Esophagus squamous epithelium (tissue), 5 donors: Measurements from ENCODE around the gene CNR2. TPM values are rescaled to one million over a fixed set of nuclear protein-coding genes. Genes with fewer than 3 reads are reported as not detected.
A peak's percentile ranks its signal among the peaks of the same experiment; 100 is the strongest.
"Not testable (repeated sequence)": the region's sequence is repeated elsewhere in the genome, so short reads cannot be mapped to it uniquely, and the experiment has no call there.

ENCODE experiments used
- DNase-seq: peaks from one replicate; lab custom pipeline; 2025; lab: John Stamatoyannopoulos, UW
- H3K27ac ChIP-seq, 4 donors: fragments of 200-600 bp; sonication (generic); one replicate each; pipeline ENCODE4 v1.5.1; 2016 to 2019; ENCODE audit warnings: mild to moderate bottlenecking in 1 of 4
- H3K27me3 ChIP-seq, 4 donors: fragments of 200-600 bp; sonication (generic); 1 replicate in 3 of 4; 2 replicates in 1 of 4; pipeline versions ENCODE4 v1.5.1 to v1.6.0; 2017 to 2021; ENCODE audit warnings: antibody characterized with exemption in 1 of 4
- H3K36me3 ChIP-seq, 3 donors: fragments of 200-600 bp; sonication (generic); one replicate each; pipeline ENCODE4 v1.5.1; 2016 to 2019
- H3K4me1 ChIP-seq, 3 donors: fragments of 200-600 bp; sonication (generic); one replicate each; pipeline ENCODE4 v1.5.1; 2017 to 2019
- H3K4me3 ChIP-seq, 4 donors: fragments of 200-600 bp; sonication (generic); 1 replicate in 3 of 4; 2 replicates in 1 of 4; pipeline ENCODE4 v1.5.1; 2016 to 2019; ENCODE audit warnings: mild to moderate bottlenecking in 2 of 4, moderate library complexity in 1 of 4
- H3K9me3 ChIP-seq, 3 donors: fragments of 200-600 bp; sonication (generic); one replicate each; pipeline ENCODE4 v1.5.1; 2016 to 2019
- POLR2A ChIP-seq, 4 donors: fragments of 450-650 bp; IDR thresholded peaks; one replicate each; pipeline ENCODE4 v1.6.1; 2017; ENCODE audit warnings: antibody characterized with exemption in 4 of 4, mild to moderate bottlenecking in 4 of 4, moderate library complexity in 3 of 4
- WGBS, 2 donors: methylation state at CpG; one replicate each; pipeline ENCODE4 v1.1.5; 2018; 5-methylcytosine and 5-hydroxymethylcytosine counted together
- intact Hi-C: fragments of 100-400 bp; cut with DNase I; formaldehyde crosslinking; loops from one replicate; pipeline ENCODE4 v1.15.0; 2022
- total RNA-seq, 4 donors: library from RNA; depleted of rRNA; stranded (reverse); fragments of >200 nt; gene quantifications; one replicate each; pipeline ENCODE4 v1.1.0, GENCODE V29; 2016
- TF ChIP-seq, protein P1 (sequence below), 6 experiments: fragments of 450-650 bp in 4 of 6; fragments of 200-600 bp in 2 of 6; sonication (generic) in 2 of 6; IDR thresholded peaks; one replicate each; pipeline ENCODE4 v1.5.1; 2016 to 2019; ENCODE audit warnings: antibody characterized with exemption in 6 of 6, mild to moderate bottlenecking in 4 of 6, moderate library complexity in 4 of 6
- donor health status: DM: yes; HTN: yes; CAD: no.

The CNR2 gene
- total RNA-seq, 4 donors from 2014 or later, result under 0.01 TPM; not detected in 3

DNA sequence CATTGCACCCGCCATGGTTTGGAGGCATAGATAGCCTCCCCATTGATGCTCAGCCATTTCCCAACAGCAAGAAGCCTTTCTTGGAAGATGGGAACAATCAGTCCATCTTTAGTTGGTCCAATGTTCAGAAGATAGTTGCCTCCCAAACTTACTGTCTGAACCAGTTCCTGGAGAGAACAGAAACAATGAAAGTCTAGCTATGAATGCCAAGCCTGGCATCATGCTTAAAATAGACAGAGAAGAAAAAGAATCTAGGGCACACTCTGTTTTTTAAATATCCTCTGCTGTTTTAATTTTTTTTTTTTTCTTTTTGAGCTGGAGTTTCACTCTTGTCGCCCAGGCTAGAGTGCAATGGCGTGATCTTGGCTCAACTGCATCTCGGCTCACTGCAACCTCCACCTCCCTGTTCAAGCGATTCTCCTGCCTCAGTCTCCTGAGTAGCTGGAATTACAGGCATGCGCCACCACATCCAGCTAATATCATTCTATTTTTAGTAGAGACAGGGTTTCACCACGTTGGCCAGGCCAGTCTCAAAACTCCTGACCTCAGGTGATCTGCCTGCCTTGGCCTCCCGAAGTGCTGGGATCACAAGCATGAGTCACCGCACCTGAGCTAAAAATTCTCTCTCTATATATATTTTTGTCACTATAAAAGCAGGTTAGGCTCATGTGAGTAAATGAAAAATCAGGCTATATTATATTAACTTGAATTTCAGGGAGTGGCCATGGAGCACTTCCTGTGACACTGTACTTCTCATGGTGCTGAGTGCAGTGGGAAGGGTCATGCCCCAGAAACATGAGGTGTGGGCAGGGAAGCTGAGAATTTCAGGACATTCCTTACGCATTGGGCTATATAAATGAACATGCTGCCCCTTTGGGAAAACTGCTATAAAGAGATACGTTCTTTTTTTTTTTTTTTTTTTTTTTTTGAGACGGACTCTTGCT, 64.2 kb downstream of the CNR2 start:
- Histone ChIP-seq H3K27me3 (no peaks in the 10 kb centered on the region), H3K36me3 (peaks cover 5 to 72% (median 14%) of the 10 kb centered on the region in 3 donors), H3K27ac (no peak overlapping the region), H3K9me3 (no peaks in the 10 kb centered on the region), H3K4me3 (no peak overlapping the region), H3K4me1 (no peaks in the 10 kb centered on the region)
- WGBS, 2 donors, result 86 to 93% methylated on average over 12 of the region's 12 CpGs
- DNase-seq, result no peak
- TF ChIP-seq, protein P1, sequence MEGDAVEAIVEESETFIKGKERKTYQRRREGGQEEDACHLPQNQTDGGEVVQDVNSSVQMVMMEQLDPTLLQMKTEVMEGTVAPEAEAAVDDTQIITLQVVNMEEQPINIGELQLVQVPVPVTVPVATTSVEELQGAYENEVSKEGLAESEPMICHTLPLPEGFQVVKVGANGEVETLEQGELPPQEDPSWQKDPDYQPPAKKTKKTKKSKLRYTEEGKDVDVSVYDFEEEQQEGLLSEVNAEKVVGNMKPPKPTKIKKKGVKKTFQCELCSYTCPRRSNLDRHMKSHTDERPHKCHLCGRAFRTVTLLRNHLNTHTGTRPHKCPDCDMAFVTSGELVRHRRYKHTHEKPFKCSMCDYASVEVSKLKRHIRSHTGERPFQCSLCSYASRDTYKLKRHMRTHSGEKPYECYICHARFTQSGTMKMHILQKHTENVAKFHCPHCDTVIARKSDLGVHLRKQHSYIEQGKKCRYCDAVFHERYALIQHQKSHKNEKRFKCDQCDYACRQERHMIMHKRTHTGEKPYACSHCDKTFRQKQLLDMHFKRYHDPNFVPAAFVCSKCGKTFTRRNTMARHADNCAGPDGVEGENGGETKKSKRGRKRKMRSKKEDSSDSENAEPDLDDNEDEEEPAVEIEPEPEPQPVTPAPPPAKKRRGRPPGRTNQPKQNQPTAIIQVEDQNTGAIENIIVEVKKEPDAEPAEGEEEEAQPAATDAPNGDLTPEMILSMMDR (IDR thresholded peaks at IDR 0.05), result no peak
- no peak for TF ChIP-seq POLR2A (IDR thresholded peaks at IDR 0.05)
- intact Hi-C loops, result no loop called here

DNA sequence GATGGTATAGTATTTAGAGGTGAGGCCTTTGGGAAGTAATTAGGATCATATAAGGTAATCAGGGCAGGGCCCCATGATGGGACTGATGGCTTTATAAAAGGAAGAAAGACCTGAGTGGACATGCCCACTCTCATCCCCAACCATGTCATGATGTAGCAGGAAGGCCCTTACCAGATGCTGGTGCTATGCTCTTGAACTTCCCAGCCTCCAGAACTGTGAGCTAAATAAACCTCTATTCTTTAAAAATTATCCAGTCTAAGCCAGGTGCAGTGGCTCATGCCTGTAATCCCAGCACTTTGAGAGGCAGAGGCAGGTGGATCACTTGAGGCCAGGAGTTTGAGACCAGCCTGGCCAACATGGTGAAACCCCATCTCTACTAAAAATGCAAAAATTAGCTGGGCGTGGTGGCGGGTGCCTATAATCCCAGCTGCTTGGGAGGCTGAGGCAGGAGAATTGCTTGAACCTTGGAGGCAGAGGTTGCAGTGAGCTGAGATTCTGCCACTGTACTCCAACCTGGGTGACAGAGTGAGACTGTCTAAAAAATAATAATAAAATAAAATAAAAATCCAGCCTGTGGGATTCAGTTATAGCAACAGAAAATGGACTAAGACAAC, 65.6 kb downstream of the CNR2 start:
- H3K27ac ChIP-seq, H3K9me3 ChIP-seq, H3K27me3 ChIP-seq, H3K4me3 ChIP-seq, H3K4me1 ChIP-seq, DNase-seq, intact Hi-C loops: not testable (repeated sequence)
- 94% methylated on average over 2 of the region's 2 CpGs; no CpG with 5 or more reads in 1 of the 2 donors for WGBS, 2 donors
- peaks cover 5 to 68% (median 14%) of the 10 kb centered on the region in 3 donors for H3K36me3 ChIP-seq

DNA sequence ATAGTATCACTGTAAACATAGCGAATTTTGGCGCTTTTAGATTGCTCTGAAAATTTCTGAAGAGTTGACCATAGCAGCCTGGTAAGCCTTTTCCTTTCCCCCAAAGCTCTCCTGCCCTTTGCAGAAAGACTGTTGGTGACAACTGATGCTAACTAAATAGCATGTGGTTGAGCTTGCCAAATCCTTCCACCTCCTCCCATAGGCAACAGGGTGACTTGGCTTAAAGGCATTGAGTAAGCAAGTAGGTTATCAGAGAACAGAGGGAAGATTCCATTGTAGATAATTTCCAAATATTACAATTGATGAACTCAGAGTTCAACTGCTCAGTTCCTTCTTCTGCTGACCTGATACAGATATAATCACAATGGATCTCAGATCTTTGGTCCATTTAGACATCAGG, 68.0 kb downstream of the CNR2 start:
- H3K27me3 ChIP-seq, result no peaks in the 10 kb centered on the region
- 91 to 97% methylated on average over 2 of the region's 2 CpGs for WGBS, 2 donors
- H3K9me3 ChIP-seq, result no peaks in the 10 kb centered on the region
- TF ChIP-seq POLR2A (IDR thresholded peaks at IDR 0.05), result no peak
- TF ChIP-seq, protein P1 (IDR thresholded peaks at IDR 0.05), result no peak
- H3K36me3 ChIP-seq, result peaks cover 5 to 54% (median 14%) of the 10 kb centered on the region in 3 donors
- intact Hi-C loops, result no loop called here
- no peaks in the 10 kb centered on the region for H3K4me1 ChIP-seq
- H3K27ac ChIP-seq, result no peak overlapping the region
- no peak for DNase-seq
- H3K4me3 ChIP-seq, result no peak overlapping the region

DNA sequence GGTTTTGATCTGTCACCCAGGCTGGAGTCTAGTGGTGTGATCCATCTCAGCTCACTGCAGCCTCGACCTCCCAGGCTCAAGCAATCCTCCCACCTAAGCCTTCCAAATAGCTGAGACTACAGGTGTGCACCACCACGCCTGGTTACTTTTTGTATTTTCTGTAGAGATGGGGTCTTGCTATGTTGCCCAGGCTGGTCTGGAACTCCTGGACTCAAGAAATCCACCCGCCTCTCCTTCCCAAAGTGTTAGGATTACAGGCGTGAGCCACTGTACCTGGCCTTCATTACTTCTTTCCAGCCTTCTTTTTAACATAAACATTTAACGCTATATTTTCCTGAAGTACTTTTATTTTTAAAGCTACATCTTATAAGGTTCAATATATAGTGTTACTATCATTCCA, 69.5 kb downstream of the CNR2 start:
- Histone ChIP-seq H3K36me3 (peaks cover 5 to 43% (median 14%) of the 10 kb centered on the region in 3 donors), H3K9me3 (no peaks in the 10 kb centered on the region), H3K27ac (no peak overlapping the region), H3K4me3 (no peak overlapping the region), H3K4me1 (peaks cover 0 to 5% (median 0%) of the 10 kb centered on the region in 3 donors), H3K27me3 (no peaks in the 10 kb centered on the region)
- intact Hi-C loops, result no loop called here
- 91% methylated on average over 5 of the region's 5 CpGs for WGBS, 2 donors
- TF ChIP-seq, protein P1 (IDR thresholded peaks at IDR 0.05), result no peak
- no peak for TF ChIP-seq POLR2A (IDR thresholded peaks at IDR 0.05)
- no peak for DNase-seq

DNA sequence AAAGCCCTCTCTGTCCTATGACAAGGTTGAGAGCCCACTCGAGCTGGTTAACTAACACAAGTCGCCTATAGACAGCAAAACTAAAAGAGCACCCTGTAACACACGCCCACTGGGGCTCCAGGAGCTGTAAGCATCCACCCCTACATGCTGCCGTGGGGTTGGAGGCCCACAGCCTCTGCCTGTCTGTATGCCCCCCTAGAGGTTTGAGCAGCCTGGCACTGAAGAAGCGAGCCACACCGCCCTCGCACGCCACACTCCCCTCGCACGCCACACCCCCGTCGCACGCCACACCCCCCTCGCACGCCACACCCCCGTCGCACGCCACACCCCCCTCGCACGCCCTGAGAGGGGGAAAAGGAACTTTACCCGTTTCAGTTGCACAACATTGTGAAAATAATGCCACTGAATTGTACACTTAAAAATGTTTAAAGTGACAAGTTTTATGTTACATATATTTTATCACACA, 74.7 kb downstream of the CNR2 start:
- intact Hi-C loops, result no loop called here
- Histone ChIP-seq H3K9me3 (no peaks in the 10 kb centered on the region), H3K27ac (no peak overlapping the region), H3K4me3 (peak overlapping the region; percentile 4 to 61 (median 42)), H3K4me1 (peaks cover 6 to 15% (median 6%) of the 10 kb centered on the region in 3 donors), H3K36me3 (no peaks in the 10 kb centered on the region), H3K27me3 (peaks cover 0 to 6% (median 1%) of the 10 kb centered on the region in 4 donors)
- WGBS, 2 donors, result 0% methylated on average over 6 to 8 of the region's 21 CpGs
- peak; percentile 16 for DNase-seq
- TF ChIP-seq, protein P1 (IDR thresholded peaks at IDR 0.05), result no peak
- TF ChIP-seq POLR2A (IDR thresholded peaks at IDR 0.05), result no peak
